ENCODE measurements around the gene AGAP3. TPM values are rescaled to one million over a fixed set of nuclear protein-coding genes. Genes with fewer than 3 reads are reported as not detected.
A peak's percentile ranks its signal among the peaks of the same experiment; 100 is the strongest.

Gene AGAP3
- total RNA-seq, 1 experiment from 2014 or later: 126 TPM

DNA sequence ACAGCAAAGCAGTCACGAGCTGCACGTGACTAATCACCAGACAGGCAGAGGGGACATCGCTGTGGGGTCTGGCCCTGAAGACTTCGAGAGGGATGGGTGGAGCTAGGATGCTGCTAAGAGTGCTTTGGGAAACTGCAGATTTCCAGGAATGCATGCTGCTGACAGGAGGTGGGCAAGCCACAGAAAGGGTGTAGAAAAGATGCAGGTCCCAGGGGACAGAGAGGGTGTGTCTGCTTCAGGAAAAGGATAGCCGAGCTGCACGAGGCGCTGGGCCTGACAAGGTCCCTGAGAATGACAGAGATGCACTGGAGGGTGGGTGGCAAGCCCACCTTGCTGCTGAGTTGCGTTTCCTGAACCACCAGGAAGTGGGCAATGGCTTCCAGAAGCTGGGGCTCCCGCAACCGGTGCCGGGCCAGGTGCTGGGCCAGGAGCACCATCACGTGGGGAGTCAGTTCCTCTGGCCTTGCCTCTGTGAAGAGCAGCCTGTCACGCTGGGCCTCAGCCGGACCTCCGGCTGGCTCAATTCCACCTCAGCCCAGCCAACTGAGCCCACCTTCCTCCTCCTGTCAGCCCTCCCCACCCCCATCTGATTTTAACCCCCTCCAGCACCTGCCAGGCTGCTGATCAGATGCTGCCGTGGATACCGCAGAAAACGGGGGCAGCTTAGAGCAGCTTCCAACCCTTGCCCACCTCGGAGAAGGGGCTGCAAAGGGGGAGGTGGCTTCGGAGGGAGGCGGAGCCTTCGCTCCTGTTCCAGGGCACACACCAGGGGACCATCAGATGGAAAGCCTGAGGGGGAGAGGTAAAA is 7.8 kb upstream of the AGAP3 start:
- no peak overlapping the region for H2AFZ ChIP-seq (ENCODE audit: low read depth, low read length, poor library complexity, severe bottlenecking)
- peaks cover 45% of the 10 kb centered on the region for H3K79me2 ChIP-seq (ENCODE audit: insufficient read depth, low read length)
- H3K36me3 ChIP-seq (ENCODE audit: control insufficient read depth in 1 of 2, insufficient read depth in 2 of 2, low read length in 2 of 2): peaks cover 13 to 16% of the 10 kb centered on the region in 2 experiments; a peak in 3 of 4 replicates
- TF ChIP-seq POLR2AphosphoS5 (IDR thresholded peaks at IDR 0.05; ENCODE audit: low read depth, low read length): peak; percentile 33
- TF ChIP-seq YY1 (IDR thresholded peaks at IDR 0.05; ENCODE audit: extremely low read depth, insufficient replicate concordance, low read depth, low read length): no peak
- POLR2A ChIA-PET: no interaction called here
- H3K4me3 ChIP-seq (replicated peaks in 1 of 2; ENCODE audit: low read depth in 1 of 2, low read length in 2 of 2): no peak overlapping the region
- RAD21 ChIA-PET (ENCODE audit: low non-redundant PET in 1 of 2, low total read pairs in 2 of 2, uncharacterized antibody in 2 of 2, unreplicated experiment in 2 of 2): interaction anchor here in 1 of 2 experiments (0.6 kb wide), 1 partner anchor 16 kb away, joined by 4 read pairs; no protein-coding TSS in a partner anchor
- no peak overlapping the region for H3K9ac ChIP-seq (ENCODE audit: low read length)
- intact Hi-C loops (cut with micrococcal nuclease): no loop called here
- CTCF ChIA-PET: no interaction called here
- ATAC-seq: no peak
- no peaks in the 10 kb centered on the region for H3K9me2 ChIP-seq (ENCODE audit: insufficient read depth)
- no peak for DNase-seq (ENCODE audit: low read depth, low spot score)
- H3K27me3 ChIP-seq (ENCODE audit: insufficient read depth, low read length): no peaks in the 10 kb centered on the region
- H3K4me1 ChIP-seq (ENCODE audit: control insufficient read depth in 1 of 2, insufficient read depth in 2 of 2, low read length in 2 of 2): peaks cover 20 to 49% of the 10 kb centered on the region in 2 experiments
- no peaks in the 10 kb centered on the region for H4K20me1 ChIP-seq (ENCODE audit: insufficient read depth)
- no TSS peak for BruUV-seq (replicated peaks)
- H3K9me3 ChIP-seq (ENCODE audit: control insufficient read depth in 1 of 2, insufficient read depth in 1 of 2, low read depth in 1 of 2, low read length in 2 of 2): no peaks in the 10 kb centered on the region
- H3K27ac ChIP-seq (ENCODE audit: low read depth, low read length): peak overlapping the region; percentile 94
- H3K4me2 ChIP-seq (ENCODE audit: low read length): peak overlapping the region; percentile 94

DNA sequence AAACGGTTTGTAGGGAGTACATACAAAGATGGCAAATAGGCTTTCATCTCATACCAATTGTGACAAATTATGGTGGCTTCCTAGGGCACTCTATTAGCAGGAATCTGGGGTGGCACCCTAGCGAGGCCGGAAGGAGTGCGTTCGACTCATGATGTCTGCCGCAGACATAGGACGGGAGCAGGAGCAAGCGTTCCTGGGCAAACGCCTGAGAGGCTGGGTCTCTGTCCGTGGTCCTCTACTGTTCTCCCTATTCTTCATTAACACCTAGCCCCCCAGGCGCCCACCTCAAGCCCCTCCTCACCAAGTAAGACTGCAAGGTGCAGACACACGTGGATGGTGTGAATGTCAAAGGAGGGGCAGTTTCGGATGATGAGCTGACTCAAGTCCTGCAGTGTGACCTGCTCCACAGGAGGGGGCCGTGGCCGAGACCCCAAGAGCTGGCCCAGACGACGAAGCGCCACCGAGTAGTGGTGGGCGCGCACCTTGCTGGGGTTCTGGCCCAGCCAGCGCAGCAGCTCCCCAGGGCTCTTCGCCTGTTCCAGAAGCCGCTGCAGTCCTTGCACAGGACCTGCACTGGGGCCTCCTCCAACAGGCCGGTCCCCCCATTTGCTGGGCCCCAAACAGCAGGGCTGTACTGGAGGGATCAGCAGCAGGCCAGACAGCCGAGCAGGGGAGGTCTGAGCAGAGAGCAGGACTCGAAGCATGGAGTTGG is 6.9 kb upstream of the AGAP3 start:
- Histone ChIP-seq H3K27ac (ENCODE audit: low read depth, low read length) (peak overlapping the region; percentile 94), H3K4me2 (ENCODE audit: low read length) (peak overlapping the region; percentile 94), H3K4me3 (replicated peaks in 1 of 2; ENCODE audit: low read depth in 1 of 2, low read length in 2 of 2) (peak overlapping the region; percentile 90 to 94), H3K27me3 (ENCODE audit: insufficient read depth, low read length) (no peaks in the 10 kb centered on the region), H3K9ac (ENCODE audit: low read length) (peak overlapping the region; percentile 100), H3K9me2 (ENCODE audit: insufficient read depth) (no peaks in the 10 kb centered on the region), H3K9me3 (ENCODE audit: control insufficient read depth in 1 of 2, insufficient read depth in 1 of 2, low read depth in 1 of 2, low read length in 2 of 2) (no peaks in the 10 kb centered on the region), H3K79me2 (ENCODE audit: insufficient read depth, low read length) (peaks cover 45% of the 10 kb centered on the region), H2AFZ (ENCODE audit: low read depth, low read length, poor library complexity, severe bottlenecking) (no peak overlapping the region), H4K20me1 (ENCODE audit: insufficient read depth) (no peaks in the 10 kb centered on the region), H3K36me3 (ENCODE audit: control insufficient read depth in 1 of 2, insufficient read depth in 2 of 2, low read length in 2 of 2) (peaks cover 9 to 13% of the 10 kb centered on the region in 2 experiments; a peak in 3 of 4 replicates), H3K4me1 (ENCODE audit: control insufficient read depth in 1 of 2, insufficient read depth in 2 of 2, low read length in 2 of 2) (peaks cover 28 to 59% of the 10 kb centered on the region in 2 experiments)
- ChIA-PET CTCF (no interaction called here), POLR2A (no interaction called here), RAD21 (ENCODE audit: low non-redundant PET in 1 of 2, low total read pairs in 2 of 2, uncharacterized antibody in 2 of 2, unreplicated experiment in 2 of 2) (interaction anchor here in 1 of 2 experiments (0.6 kb wide), 1 partner anchor 17 kb away, joined by 4 read pairs; no protein-coding TSS in a partner anchor)
- TF ChIP-seq, protein P1, sequence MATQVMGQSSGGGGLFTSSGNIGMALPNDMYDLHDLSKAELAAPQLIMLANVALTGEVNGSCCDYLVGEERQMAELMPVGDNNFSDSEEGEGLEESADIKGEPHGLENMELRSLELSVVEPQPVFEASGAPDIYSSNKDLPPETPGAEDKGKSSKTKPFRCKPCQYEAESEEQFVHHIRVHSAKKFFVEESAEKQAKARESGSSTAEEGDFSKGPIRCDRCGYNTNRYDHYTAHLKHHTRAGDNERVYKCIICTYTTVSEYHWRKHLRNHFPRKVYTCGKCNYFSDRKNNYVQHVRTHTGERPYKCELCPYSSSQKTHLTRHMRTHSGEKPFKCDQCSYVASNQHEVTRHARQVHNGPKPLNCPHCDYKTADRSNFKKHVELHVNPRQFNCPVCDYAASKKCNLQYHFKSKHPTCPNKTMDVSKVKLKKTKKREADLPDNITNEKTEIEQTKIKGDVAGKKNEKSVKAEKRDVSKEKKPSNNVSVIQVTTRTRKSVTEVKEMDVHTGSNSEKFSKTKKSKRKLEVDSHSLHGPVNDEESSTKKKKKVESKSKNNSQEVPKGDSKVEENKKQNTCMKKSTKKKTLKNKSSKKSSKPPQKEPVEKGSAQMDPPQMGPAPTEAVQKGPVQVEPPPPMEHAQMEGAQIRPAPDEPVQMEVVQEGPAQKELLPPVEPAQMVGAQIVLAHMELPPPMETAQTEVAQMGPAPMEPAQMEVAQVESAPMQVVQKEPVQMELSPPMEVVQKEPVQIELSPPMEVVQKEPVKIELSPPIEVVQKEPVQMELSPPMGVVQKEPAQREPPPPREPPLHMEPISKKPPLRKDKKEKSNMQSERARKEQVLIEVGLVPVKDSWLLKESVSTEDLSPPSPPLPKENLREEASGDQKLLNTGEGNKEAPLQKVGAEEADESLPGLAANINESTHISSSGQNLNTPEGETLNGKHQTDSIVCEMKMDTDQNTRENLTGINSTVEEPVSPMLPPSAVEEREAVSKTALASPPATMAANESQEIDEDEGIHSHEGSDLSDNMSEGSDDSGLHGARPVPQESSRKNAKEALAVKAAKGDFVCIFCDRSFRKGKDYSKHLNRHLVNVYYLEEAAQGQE (IDR thresholded peaks at IDR 0.05; ENCODE audit: low read depth): no peak
- TF ChIP-seq FOSL1 (IDR thresholded peaks at IDR 0.05; ENCODE audit: low read depth): no peak
- DNase-seq (ENCODE audit: low read depth, low spot score) (no peak), ATAC-seq (no peak)
- intact Hi-C loops (cut with micrococcal nuclease): no loop called here
- no TSS peak for BruUV-seq (replicated peaks)
